Panc1 (cell line): ENCODE measurements around the gene ELMO1.

Experiments
- CTCF ChIP-seq: fragments of 450-650 bp; IDR thresholded peaks from 2 replicates; pipeline ENCODE4 v1.5.1; 2017; ENCODE audit warnings: mild to moderate bottlenecking
- POLR2AphosphoS5 ChIP-seq: IDR thresholded peaks from 2 replicates; pipeline ENCODE4 v1.6.1; 2012; ENCODE audit warnings: mild to moderate bottlenecking, low read depth, low read length, moderate library complexity
- REST ChIP-seq, 2 experiments: IDR thresholded peaks; 2 replicates each; pipeline ENCODE4 v1.6.1; 2011 to 2012; ENCODE audit warnings: low read depth in 2 of 2, control low read depth in 1 of 2, low read length in 1 of 2, mild to moderate bottlenecking in 1 of 2, moderate library complexity in 1 of 2; ENCODE audit not compliant: insufficient read depth in 1 of 2
- SIN3A ChIP-seq: IDR thresholded peaks from 2 replicates; pipeline ENCODE4 v1.6.1; 2012; ENCODE audit warnings: low read depth, mild to moderate bottlenecking, low read length, moderate library complexity, borderline replicate concordance; ENCODE audit not compliant: insufficient read depth
- TCF7L2 ChIP-seq: IDR thresholded peaks from 2 replicates; pipeline ENCODE4 v1.6.1; 2011; ENCODE audit warnings: mild to moderate bottlenecking, low read depth, low read length, inconsistent platforms

- no peak for TF ChIP-seq CTCF
- no peak for TF ChIP-seq POLR2AphosphoS5
- no peak for TF ChIP-seq REST (IDR thresholded peaks at IDR 0.05; ENCODE audit: insufficient read depth in 1 of 2, low read depth in 2 of 2, low read length in 1 of 2)
- TF ChIP-seq SIN3A = no peak
- TF ChIP-seq TCF7L2 = no peak
Measured at GRCh38 chr7:36874041-36874440, 574.6 kb downstream of the ELMO1 start.
